IPS-18a (cell line): Measurements from ENCODE around the gene GLRX.

Experiments
- H3K27ac ChIP-seq: one replicate; pipeline ENCODE4 v1.5.1; 2013; ENCODE audit warnings: low read length
- H3K27me3 ChIP-seq: one replicate; pipeline ENCODE4 v1.6.1; 2013; ENCODE audit warnings: mild to moderate bottlenecking, low read length; ENCODE audit not compliant: control insufficient read depth, insufficient read depth
- H3K36me3 ChIP-seq: one replicate; pipeline ENCODE4 v1.6.1; 2013; ENCODE audit warnings: low read depth, low read length; ENCODE audit not compliant: control insufficient read depth
- H3K4me1 ChIP-seq: one replicate; pipeline ENCODE4 v1.6.1; 2013; ENCODE audit warnings: low read depth, low read length; ENCODE audit not compliant: control insufficient read depth
- H3K4me3 ChIP-seq: one replicate; pipeline ENCODE4 v1.5.1; 2013; ENCODE audit warnings: low read length
- H3K9ac ChIP-seq: one replicate; pipeline ENCODE4 v1.6.1; 2013; ENCODE audit warnings: mild to moderate bottlenecking, low read length, moderate library complexity
- H3K9me3 ChIP-seq: one replicate; pipeline ENCODE4 v1.6.1; 2013; ENCODE audit warnings: low read depth, low read length; ENCODE audit not compliant: control insufficient read depth

The GLRX gene

DNA sequence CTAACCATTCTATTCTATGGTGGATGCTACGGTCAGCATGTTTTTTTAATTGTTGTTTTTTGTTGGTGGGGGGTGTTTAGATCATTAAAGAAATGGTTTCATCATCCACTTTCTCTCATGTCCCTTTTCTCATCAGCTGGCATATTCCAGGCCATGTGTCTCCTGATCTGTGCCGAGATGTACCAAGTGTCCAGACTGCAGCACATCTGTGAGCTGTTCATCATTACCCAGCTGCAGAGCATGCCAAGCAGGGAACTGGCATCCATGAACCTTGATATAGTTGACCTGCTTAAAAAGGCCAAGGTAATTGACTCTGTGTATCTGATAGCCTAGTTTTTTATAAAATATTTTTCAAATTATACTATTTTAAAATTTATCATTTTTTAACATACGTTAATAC is 38.9 kb downstream of the GLRX start:
- Histone ChIP-seq H3K36me3 (no peaks in the 10 kb centered on the region), H3K4me1 (no peaks in the 10 kb centered on the region), H3K27ac (no peak overlapping the region), H3K9me3 (no peaks in the 10 kb centered on the region), H3K4me3 (no peak overlapping the region), H3K27me3 (no peaks in the 10 kb centered on the region), H3K9ac (no peak overlapping the region)

DNA sequence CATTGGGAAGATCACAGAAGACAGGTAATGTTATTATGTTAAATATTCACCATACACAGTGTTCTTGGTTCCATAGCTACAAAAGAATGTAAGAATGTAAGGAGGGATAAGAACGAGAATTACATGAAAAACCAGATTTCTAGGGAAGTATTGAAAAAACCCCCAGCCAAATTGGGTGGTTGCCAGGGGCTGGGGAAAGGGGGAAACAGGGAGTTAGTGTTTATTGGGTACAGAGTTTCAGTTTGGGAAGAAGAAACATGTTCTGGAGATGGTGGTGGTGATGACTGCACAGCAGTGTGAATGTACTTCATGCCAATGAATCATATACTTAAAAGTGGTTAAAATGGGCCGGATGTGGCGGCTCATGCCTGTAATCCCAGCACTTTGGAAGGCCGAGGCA is 40.3 kb downstream of the GLRX start:
- no peaks in the 10 kb centered on the region for H3K27me3 ChIP-seq

DNA sequence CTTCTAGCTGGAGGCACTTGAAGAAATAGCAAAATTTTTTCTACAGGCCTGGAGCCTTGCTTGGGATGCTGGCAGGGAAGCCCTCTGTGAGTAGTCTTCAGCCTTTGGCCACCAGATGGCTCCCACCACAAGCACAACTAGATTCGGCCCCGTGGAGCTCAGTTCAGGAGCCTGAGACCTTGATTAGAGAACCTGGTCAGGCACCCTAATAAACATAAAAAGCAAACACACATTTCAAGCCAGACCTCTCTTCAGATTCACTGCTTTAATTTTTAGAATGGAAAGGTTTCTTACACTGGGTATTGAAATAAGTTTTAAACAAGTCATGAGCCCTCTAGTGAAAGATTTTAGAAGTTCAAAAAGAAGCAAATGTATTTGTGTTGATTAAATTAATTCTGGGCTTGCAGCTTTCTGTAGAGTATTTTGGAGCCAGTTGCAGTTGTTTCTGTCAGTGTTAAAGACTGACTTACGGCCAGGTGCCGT is 41.4 kb downstream of the GLRX start:
- H3K9ac ChIP-seq = no peak overlapping the region
- no peak overlapping the region for H3K27ac ChIP-seq
- H3K27me3 ChIP-seq = no peaks in the 10 kb centered on the region
- no peaks in the 10 kb centered on the region for H3K36me3 ChIP-seq
- H3K9me3 ChIP-seq = no peaks in the 10 kb centered on the region
- H3K4me3 ChIP-seq = no peak overlapping the region
- H3K4me1 ChIP-seq = no peaks in the 10 kb centered on the region

More for the DNA sequence above, 40.3 kb downstream of the GLRX start:
- H3K27ac ChIP-seq = no peak overlapping the region
- no peak overlapping the region for H3K4me3 ChIP-seq
- no peaks in the 10 kb centered on the region for H3K9me3 ChIP-seq
- no peaks in the 10 kb centered on the region for H3K4me1 ChIP-seq
- H3K36me3 ChIP-seq = no peaks in the 10 kb centered on the region
- H3K9ac ChIP-seq = no peak overlapping the region

DNA sequence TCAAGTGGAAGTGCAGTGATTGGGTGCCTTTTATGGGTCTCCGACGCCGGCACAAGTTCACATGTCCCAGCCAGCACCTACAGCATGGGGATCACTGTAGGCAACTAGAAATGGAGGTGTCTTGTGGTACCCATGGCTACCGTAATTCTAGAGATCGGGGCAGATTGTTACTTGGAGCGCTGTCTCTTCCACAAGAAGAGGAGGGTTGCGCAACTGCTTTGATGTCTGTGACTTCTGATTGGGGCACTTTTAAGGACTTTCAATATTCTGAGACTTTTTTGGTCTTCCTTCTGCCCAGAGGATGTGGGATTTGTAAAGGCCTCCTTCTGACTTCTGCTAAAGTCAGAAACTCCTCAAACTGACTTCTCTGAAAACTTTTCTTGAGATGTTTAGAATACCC is 41.9 kb downstream of the GLRX start:
- H3K27me3 ChIP-seq = no peaks in the 10 kb centered on the region
- H3K9ac ChIP-seq = no peak overlapping the region
- no peaks in the 10 kb centered on the region for H3K9me3 ChIP-seq
- no peaks in the 10 kb centered on the region for H3K4me1 ChIP-seq
- no peaks in the 10 kb centered on the region for H3K36me3 ChIP-seq
- no peak overlapping the region for H3K4me3 ChIP-seq
- H3K27ac ChIP-seq = no peak overlapping the region

DNA sequence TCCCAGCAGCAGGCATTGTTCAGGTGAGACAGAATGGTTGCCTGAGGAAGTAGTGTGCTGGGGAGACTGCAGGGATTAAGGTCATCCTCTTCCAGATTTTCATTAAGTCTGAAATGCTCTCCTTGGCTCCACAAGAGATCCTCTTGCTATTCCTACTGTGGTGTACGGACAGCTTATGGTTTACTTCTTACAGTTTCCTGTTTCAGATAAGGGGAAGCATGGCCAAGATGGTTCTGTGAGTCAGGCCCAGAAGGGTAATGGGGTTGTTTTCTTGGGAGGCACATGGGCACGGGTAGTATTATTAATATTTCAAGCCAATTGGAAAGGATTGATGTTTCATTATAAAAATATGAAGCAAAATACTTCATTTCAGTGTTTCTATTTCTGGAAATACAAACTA is 42.9 kb downstream of the GLRX start:
- H3K36me3 ChIP-seq = no peaks in the 10 kb centered on the region
- H3K4me3 ChIP-seq = no peak overlapping the region
- no peak overlapping the region for H3K27ac ChIP-seq
- H3K4me1 ChIP-seq = no peaks in the 10 kb centered on the region
- no peaks in the 10 kb centered on the region for H3K9me3 ChIP-seq
- no peaks in the 10 kb centered on the region for H3K27me3 ChIP-seq
- no peak overlapping the region for H3K9ac ChIP-seq

DNA sequence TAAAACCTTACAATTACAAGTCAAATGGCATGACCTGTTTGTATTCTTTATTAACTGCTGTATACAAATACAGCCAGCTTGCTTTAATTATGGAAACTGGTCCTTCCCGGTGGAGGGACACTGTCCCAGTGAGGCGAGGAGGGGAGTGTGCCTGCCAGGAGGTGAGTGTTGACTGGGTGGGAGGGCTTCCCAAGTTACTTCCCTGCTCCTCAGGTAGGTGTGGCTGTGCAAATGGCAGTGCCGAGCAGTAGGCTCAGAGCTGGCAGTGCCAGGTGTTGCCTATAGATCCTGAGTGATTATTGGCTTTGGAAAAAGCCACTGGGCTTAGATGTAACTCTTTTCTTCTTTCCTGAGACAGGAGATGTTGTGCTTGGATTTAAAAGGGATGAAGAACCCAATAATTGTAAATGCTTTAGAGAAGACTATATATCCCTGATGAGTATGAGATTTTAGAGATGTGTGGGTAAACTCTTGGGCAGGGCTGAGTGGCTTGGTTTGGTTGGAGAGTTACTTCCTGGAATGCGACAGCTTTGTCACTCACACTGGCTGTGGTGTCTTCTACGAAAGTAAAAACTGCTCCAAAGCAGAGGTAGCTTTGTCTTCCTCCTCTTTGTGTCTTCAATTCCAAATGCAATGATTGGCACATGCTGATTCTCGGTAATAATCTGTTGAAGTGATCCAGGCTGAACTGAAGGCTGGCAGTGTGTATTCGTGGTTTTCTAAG is 43.7 kb downstream of the GLRX start:
- Histone ChIP-seq H3K9me3 (no peaks in the 10 kb centered on the region), H3K27me3 (no peaks in the 10 kb centered on the region), H3K36me3 (no peaks in the 10 kb centered on the region), H3K9ac (no peak overlapping the region), H3K27ac (no peak overlapping the region), H3K4me1 (no peaks in the 10 kb centered on the region), H3K4me3 (no peak overlapping the region)

DNA sequence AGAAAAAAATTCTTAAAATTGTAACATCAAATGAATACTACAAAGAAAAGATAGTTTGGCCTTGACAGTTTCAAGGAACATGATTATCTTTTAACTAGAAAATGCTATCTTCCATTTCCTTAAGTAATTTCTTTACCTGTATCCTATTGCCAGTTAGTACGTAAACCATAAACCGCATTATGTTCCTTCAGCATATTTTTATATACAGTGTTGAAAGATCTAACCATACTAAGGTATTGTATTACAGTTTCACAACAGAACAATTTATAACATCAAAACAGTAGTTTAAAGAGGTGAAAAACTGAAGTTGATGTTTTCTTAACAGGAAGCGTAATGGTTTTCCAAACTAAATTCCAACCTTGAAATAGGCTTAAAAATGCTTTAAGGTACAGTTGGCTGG is 45.1 kb downstream of the GLRX start:
- Histone ChIP-seq H3K4me1 (no peaks in the 10 kb centered on the region), H3K27ac (no peak overlapping the region), H3K9me3 (no peaks in the 10 kb centered on the region), H3K4me3 (no peak overlapping the region), H3K27me3 (no peaks in the 10 kb centered on the region), H3K9ac (no peak overlapping the region), H3K36me3 (no peaks in the 10 kb centered on the region)

DNA sequence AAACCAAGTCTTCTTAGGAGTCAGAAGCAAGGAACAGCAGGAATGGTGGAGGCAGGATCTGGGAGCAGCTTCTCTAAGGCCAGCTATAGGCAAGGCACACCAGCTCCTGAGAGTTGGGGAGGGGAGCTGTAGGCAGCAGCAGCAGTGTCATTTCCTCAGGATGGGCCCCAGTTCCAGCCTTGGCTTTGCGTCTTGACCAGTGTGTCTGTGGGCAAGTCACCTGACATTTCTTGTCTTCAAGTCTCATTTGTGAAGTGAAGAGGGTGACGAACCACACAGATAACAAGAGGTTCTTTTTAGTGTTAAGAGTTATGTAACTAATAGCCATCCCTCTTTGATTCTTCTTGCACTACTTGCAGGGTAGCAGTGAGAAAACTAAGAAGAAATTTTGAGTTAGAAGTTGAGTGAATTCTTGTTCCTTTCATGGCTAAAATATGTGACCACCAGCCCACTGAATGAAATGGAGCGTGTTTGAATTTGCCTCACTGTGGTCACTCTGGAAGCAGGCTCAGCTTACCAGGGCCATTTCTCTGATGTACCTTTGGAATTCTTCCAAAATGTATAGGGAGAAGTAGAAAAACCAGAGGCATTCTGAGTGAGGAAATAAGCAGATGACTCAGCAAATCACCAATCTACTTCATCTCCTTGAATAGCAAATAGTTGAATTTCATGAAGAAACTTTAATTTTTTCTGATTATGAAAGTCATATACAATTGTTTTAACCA is 49.0 kb downstream of the GLRX start:
- no peaks in the 10 kb centered on the region for H3K9me3 ChIP-seq
- H3K27ac ChIP-seq = no peak overlapping the region
- H3K27me3 ChIP-seq = no peaks in the 10 kb centered on the region
- H3K9ac ChIP-seq = no peak overlapping the region
- H3K4me3 ChIP-seq = no peak overlapping the region
- H3K36me3 ChIP-seq = no peaks in the 10 kb centered on the region
- no peaks in the 10 kb centered on the region for H3K4me1 ChIP-seq

DNA sequence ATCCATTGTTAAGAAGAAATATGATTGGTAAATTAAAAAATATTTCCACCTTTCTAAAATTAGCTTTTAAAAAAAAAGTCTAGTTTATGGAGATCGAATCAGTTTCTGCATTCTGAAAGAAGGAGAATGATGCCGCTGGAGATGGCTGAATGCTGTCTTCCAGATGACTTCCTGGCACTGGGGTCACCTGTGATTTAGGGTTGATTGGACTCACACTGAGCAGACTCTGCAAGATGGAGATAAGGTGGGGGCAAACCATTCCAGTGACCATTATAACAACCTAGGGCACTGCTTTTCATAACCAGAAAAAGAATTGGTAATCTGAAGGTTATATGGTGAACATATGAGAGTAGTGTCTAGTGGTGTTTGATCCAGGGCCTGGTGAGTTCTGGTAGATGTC is 50.6 kb downstream of the GLRX start:
- Histone ChIP-seq H3K9ac (no peak overlapping the region), H3K27me3 (no peaks in the 10 kb centered on the region), H3K36me3 (no peaks in the 10 kb centered on the region), H3K27ac (no peak overlapping the region), H3K4me1 (no peaks in the 10 kb centered on the region), H3K9me3 (no peaks in the 10 kb centered on the region), H3K4me3 (no peak overlapping the region)

DNA sequence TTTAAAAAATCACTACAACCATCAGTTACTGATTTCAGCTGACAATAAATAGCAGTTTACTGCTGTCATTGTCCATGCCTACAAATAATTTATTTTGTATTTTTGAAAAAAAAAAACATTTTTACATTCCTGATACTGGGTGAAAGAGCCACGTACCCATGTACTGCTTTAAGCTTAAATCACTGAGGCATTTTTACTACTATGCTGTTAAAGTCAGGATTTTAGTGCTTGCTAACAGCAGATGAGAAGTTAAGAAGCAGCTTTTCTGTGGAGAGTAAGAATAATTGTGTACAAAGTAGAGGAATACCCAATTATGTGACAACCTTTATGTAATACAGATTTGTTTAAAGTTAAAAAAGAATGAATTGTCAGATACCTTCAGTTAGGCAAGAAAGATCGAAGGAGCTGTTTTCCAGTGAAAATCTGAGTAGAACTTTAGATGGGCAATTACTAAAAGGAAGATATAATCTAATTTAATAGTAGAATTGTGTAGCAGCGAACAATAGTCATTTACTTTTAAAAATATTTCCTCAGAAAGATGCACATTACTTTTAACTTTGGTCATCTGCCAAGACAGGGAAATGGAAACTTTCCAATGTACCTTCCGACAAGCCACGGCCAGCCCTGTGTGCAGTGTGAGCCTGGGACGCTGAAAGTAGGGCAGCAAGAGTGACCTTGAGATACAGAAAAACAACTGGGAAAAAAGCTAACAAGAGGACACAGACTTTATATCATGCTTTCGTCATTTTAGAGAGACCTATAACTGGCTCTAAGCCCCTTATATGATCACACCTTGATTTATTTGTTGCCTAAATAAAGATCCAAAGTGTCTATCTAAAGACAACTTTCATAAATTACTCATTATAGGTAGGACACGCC is 51.5 kb downstream of the GLRX start:
- H3K27me3 ChIP-seq = no peaks in the 10 kb centered on the region
- no peak overlapping the region for H3K27ac ChIP-seq
- no peaks in the 10 kb centered on the region for H3K9me3 ChIP-seq
- no peak overlapping the region for H3K4me3 ChIP-seq
- no peak overlapping the region for H3K9ac ChIP-seq
- no peaks in the 10 kb centered on the region for H3K4me1 ChIP-seq
- H3K36me3 ChIP-seq = no peaks in the 10 kb centered on the region

DNA sequence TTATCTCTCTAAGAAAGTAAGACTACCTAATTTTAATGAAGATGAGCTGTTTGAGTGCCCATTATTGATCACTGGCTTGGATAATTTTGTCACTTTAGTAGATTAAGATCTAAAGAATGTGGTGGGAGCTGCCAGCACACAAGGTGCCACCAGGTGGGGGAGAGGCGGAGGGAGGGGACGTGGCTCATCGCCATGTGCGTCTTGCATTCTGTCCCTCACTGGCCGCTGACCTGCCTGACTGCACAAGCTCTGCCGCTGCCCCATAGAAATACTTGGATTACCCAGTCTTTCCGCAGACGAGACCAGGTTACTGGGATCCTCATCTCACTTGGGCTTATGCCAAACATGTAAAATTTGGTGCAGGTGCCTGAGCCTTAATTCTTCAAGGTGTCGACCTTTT is 53.8 kb downstream of the GLRX start:
- no peaks in the 10 kb centered on the region for H3K36me3 ChIP-seq
- no peaks in the 10 kb centered on the region for H3K9me3 ChIP-seq
- H3K27ac ChIP-seq = no peak overlapping the region
- H3K4me3 ChIP-seq = no peak overlapping the region
- H3K4me1 ChIP-seq = no peaks in the 10 kb centered on the region
- no peak overlapping the region for H3K9ac ChIP-seq
- no peaks in the 10 kb centered on the region for H3K27me3 ChIP-seq
